DOHH2 (cell line): ENCODE results near the gene LRMDA.

Source experiments
- EZH2phosphoT487 ChIP-seq: fragments of 200-600 bp; sonication (generic); IDR thresholded peaks from 2 replicates; pipeline ENCODE4 v1.6.1; 2017; ENCODE audit warnings: borderline replicate concordance, mild to moderate bottlenecking, antibody characterized with exemption, low read length, moderate library complexity, mixed read lengths
- TF ChIP-seq, protein P1 (sequence below): fragments of 200-600 bp; sonication (generic); IDR thresholded peaks from one replicate; pipeline ENCODE4 v1.5.1; 2014; ENCODE audit warnings: antibody characterized with exemption, mild to moderate bottlenecking, low read depth, low read length; ENCODE audit not compliant: poor library complexity, severe bottlenecking

DNA sequence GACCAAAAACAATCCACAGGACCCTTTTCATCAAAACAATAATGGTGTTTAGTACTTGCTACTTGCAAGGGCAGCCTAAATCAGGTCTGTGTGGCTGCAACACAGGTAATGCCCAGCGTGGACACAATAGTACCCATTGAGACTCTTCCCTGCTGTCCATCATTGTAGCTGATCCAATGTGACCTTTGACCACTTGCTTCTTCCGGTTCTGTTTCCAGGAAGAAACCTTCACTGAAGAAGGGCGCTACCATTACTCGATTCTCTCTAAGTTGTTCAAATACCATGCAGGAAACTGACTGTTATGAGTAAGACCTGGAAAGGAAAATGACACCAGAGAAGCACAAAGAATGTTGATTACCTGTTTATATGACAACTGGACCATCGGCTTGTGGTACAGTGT, 1128.9 kb downstream of the LRMDA start:
- no peak for TF ChIP-seq EZH2phosphoT487
- TF ChIP-seq, protein P1, sequence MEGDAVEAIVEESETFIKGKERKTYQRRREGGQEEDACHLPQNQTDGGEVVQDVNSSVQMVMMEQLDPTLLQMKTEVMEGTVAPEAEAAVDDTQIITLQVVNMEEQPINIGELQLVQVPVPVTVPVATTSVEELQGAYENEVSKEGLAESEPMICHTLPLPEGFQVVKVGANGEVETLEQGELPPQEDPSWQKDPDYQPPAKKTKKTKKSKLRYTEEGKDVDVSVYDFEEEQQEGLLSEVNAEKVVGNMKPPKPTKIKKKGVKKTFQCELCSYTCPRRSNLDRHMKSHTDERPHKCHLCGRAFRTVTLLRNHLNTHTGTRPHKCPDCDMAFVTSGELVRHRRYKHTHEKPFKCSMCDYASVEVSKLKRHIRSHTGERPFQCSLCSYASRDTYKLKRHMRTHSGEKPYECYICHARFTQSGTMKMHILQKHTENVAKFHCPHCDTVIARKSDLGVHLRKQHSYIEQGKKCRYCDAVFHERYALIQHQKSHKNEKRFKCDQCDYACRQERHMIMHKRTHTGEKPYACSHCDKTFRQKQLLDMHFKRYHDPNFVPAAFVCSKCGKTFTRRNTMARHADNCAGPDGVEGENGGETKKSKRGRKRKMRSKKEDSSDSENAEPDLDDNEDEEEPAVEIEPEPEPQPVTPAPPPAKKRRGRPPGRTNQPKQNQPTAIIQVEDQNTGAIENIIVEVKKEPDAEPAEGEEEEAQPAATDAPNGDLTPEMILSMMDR = no peak
